Panc1 (cell line): ENCODE data around the gene SATB1. TPM values are rescaled to one million over a fixed set of nuclear protein-coding genes. Genes with fewer than 3 reads are reported as not detected.

Experiments used
- ATAC-seq: fragments of 200-7000 bp; cut with Tn5 transposase; 2 replicates; pipeline ENCODE4 v1.9.1; 2020; ENCODE audit warnings: mild to moderate bottlenecking, moderate library complexity
- BruUV-seq: library from RNA; stranded (reverse); fragments of 400-500 nt; replicated peaks from 2 replicates; lab custom pipeline; 2021; lab: Mats Ljungman, UMichigan
- CTCF ChIA-PET: fragments of 300-600 bp; sonication (Branson Sonifier 250); formaldehyde crosslinking; loops from one replicate; lab custom pipeline; 2022; ENCODE audit warnings: antibody characterized with exemption; lab: Charles Lee
- POLR2A ChIA-PET: fragments of 300-600 bp; sonication (Branson Sonifier 250); formaldehyde crosslinking; loops from one replicate; lab custom pipeline; 2022; ENCODE audit warnings: antibody characterized with exemption; lab: Charles Lee
- DNase-seq: peaks from one replicate; pipeline ENCODE4 v3.0.0-alpha.2; 2010; ENCODE audit warnings: low read depth, low spot score
- H3K27ac ChIP-seq: 2 replicates; pipeline ENCODE4 v1.5.1; 2011; ENCODE audit warnings: mild to moderate bottlenecking, low read length, inconsistent platforms
- H3K27me3 ChIP-seq: fragments of 200-500 bp; sonication (Bioruptor generic); 2 replicates; pipeline ENCODE4 v1.6.0; 2014; ENCODE audit warnings: low read length, inconsistent platforms; ENCODE audit not compliant: control insufficient read depth, insufficient read depth
- H3K36me3 ChIP-seq: fragments of 200-500 bp; sonication (Bioruptor generic); 2 replicates; pipeline ENCODE4 v1.5.1; 2014; ENCODE audit warnings: inconsistent platforms, mild to moderate bottlenecking, low read length, moderate library complexity; ENCODE audit not compliant: control insufficient read depth, insufficient read depth
- H3K4me1 ChIP-seq: 2 replicates; pipeline ENCODE4 v1.5.1; 2011; ENCODE audit warnings: inconsistent platforms, mild to moderate bottlenecking, low read length, moderate library complexity; ENCODE audit not compliant: control insufficient read depth, insufficient read depth
- H3K4me3 ChIP-seq, 2 experiments: 2 replicates each; pipeline ENCODE4 v1.5.1; 2011 to 2012; ENCODE audit warnings: low read depth in 2 of 2, low read length in 2 of 2, mild to moderate bottlenecking in 2 of 2, inconsistent platforms in 1 of 2, moderate library complexity in 1 of 2
- H3K9me3 ChIP-seq: fragments of 200-500 bp; sonication (Bioruptor generic); 2 replicates; pipeline ENCODE4 v1.5.1; 2014; ENCODE audit warnings: low read depth, mild to moderate bottlenecking, inconsistent platforms, low read length, moderate library complexity; ENCODE audit not compliant: control insufficient read depth, insufficient read depth
- CTCF ChIP-seq: fragments of 450-650 bp; IDR thresholded peaks from 2 replicates; pipeline ENCODE4 v1.5.1; 2017; ENCODE audit warnings: mild to moderate bottlenecking
- POLR2AphosphoS5 ChIP-seq: IDR thresholded peaks from 2 replicates; pipeline ENCODE4 v1.6.1; 2012; ENCODE audit warnings: mild to moderate bottlenecking, low read depth, low read length, moderate library complexity
- SIN3A ChIP-seq: IDR thresholded peaks from 2 replicates; pipeline ENCODE4 v1.6.1; 2012; ENCODE audit warnings: low read depth, mild to moderate bottlenecking, low read length, moderate library complexity, borderline replicate concordance; ENCODE audit not compliant: insufficient read depth
- TCF7L2 ChIP-seq: IDR thresholded peaks from 2 replicates; pipeline ENCODE4 v1.6.1; 2011; ENCODE audit warnings: mild to moderate bottlenecking, low read depth, low read length, inconsistent platforms
- in situ Hi-C: cut with HindIII; loops from 2 replicates; pipeline ENCODE4 v1.10.0; 2016; ENCODE audit warnings: low sequenced_read_pairs, low pct_unique_long_range_greater_than_20kb
- intact Hi-C: fragments of 100-400 bp; cut with micrococcal nuclease; formaldehyde crosslinking; loops from one replicate; pipeline ENCODE4 v1.10.0; 2022; ENCODE audit not compliant: unreplicated experiment
- total RNA-seq: library from RNA; stranded (reverse); gene quantifications from one replicate; pipeline ENCODE4 v1.2.1, GENCODE V29; 2021; ENCODE audit not compliant: unreplicated experiment
- TF ChIP-seq, protein P1 (sequence below), 2 experiments: IDR thresholded peaks; 2 replicates each; pipeline ENCODE4 v1.6.1; 2011 to 2012; ENCODE audit warnings: low read depth in 2 of 2, control low read depth in 1 of 2, low read length in 1 of 2, mild to moderate bottlenecking in 1 of 2, moderate library complexity in 1 of 2; ENCODE audit not compliant: insufficient read depth in 1 of 2

Gene SATB1
- total RNA-seq, 1 experiment from 2014 or later = 0.31 TPM

- CTCF ChIA-PET = no interaction called here
These were observed 22.1 kb downstream of the SATB1 start for GRCh38 chr3:18403061-18403460.

DNA sequence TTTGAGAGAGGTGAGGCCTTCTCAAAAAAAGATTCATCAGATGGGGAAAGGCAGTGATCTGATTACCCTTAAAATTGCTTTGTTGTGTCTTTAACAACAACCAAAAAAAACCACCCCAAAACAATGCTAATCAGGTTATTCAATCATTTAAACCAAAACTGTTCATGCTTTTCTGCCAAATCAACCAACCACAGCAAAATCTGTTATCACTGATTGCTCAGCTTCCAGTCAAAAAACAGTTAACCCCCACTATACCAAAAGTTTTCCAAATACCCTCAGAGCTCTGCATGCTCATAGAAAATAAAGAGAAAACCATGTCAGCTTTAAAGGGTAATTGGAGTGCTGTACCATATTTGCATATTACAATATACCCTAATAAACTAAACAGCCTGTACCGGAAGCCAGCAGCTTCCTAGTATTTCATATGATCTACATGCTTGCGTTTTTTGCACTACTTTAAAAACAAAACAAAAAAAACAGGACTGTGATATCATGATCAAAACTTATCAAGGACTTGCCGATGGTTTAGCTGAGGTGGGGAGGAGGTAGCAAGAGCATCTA, 22.8 kb downstream of the SATB1 start:
- TF ChIP-seq, protein P1, sequence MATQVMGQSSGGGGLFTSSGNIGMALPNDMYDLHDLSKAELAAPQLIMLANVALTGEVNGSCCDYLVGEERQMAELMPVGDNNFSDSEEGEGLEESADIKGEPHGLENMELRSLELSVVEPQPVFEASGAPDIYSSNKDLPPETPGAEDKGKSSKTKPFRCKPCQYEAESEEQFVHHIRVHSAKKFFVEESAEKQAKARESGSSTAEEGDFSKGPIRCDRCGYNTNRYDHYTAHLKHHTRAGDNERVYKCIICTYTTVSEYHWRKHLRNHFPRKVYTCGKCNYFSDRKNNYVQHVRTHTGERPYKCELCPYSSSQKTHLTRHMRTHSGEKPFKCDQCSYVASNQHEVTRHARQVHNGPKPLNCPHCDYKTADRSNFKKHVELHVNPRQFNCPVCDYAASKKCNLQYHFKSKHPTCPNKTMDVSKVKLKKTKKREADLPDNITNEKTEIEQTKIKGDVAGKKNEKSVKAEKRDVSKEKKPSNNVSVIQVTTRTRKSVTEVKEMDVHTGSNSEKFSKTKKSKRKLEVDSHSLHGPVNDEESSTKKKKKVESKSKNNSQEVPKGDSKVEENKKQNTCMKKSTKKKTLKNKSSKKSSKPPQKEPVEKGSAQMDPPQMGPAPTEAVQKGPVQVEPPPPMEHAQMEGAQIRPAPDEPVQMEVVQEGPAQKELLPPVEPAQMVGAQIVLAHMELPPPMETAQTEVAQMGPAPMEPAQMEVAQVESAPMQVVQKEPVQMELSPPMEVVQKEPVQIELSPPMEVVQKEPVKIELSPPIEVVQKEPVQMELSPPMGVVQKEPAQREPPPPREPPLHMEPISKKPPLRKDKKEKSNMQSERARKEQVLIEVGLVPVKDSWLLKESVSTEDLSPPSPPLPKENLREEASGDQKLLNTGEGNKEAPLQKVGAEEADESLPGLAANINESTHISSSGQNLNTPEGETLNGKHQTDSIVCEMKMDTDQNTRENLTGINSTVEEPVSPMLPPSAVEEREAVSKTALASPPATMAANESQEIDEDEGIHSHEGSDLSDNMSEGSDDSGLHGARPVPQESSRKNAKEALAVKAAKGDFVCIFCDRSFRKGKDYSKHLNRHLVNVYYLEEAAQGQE (IDR thresholded peaks at IDR 0.05; ENCODE audit: insufficient read depth in 1 of 2, low read depth in 2 of 2, low read length in 1 of 2) = no peak
- TF ChIP-seq SIN3A = no peak
- TF ChIP-seq TCF7L2 = no peak
- no peak for TF ChIP-seq POLR2AphosphoS5
- BruUV-seq = no TSS peak
- CTCF ChIA-PET = no interaction called here
- Histone ChIP-seq H3K4me3 (no peak overlapping the region), H3K27me3 (no peaks in the 10 kb centered on the region), H3K4me1 (no peaks in the 10 kb centered on the region), H3K9me3 (no peaks in the 10 kb centered on the region), H3K36me3 (no peaks in the 10 kb centered on the region), H3K27ac (no peak overlapping the region)
- intact Hi-C loops (no loop called here), in situ Hi-C loops (no loop called here)
- no peak for DNase-seq
- ATAC-seq = no peak
- POLR2A ChIA-PET = no interaction called here

More at GRCh38 chr3:18403061-18403460, 22.1 kb downstream of the SATB1 start:
- H3K9me3 ChIP-seq = no peaks in the 10 kb centered on the region
- H3K4me3 ChIP-seq = no peak overlapping the region
- H3K4me1 ChIP-seq = no peaks in the 10 kb centered on the region
- in situ Hi-C loops = no loop called here
- POLR2A ChIA-PET = no interaction called here
- intact Hi-C loops = no loop called here
- no peak for DNase-seq
- no peak overlapping the region for H3K27ac ChIP-seq
- no peaks in the 10 kb centered on the region for H3K27me3 ChIP-seq
- ATAC-seq = no peak
- BruUV-seq = no TSS peak
- TF ChIP-seq SIN3A (no peak), POLR2AphosphoS5 (no peak), TCF7L2 (no peak), CTCF (no peak)
- TF ChIP-seq, protein P1 (IDR thresholded peaks at IDR 0.05; ENCODE audit: insufficient read depth in 1 of 2, low read depth in 2 of 2, low read length in 1 of 2) = no peak
- no peaks in the 10 kb centered on the region for H3K36me3 ChIP-seq
